Measurements from ENCODE around the gene LCTL.

LCTL gene

GRCh38 chr15:66570327-66570726, 4.5 kb upstream of the LCTL start:
- no peak overlapping the region for H3K4me2 ChIP-seq (ENCODE audit: low read length)
- H3K9me3 ChIP-seq (ENCODE audit: control insufficient read depth, low read length) = no peaks in the 10 kb centered on the region
- no peaks in the 10 kb centered on the region for H3K4me1 ChIP-seq
- no peak overlapping the region for H3K9ac ChIP-seq
- no peaks in the 10 kb centered on the region for H3K79me2 ChIP-seq
- no peak for TF ChIP-seq CTCF (IDR thresholded peaks at IDR 0.05)
- H2AFZ ChIP-seq = no peak overlapping the region
- H3K27ac ChIP-seq = no peak overlapping the region
- H3K27me3 ChIP-seq (ENCODE audit: control insufficient read depth, insufficient read depth, low read length) = no peaks in the 10 kb centered on the region
- no peaks in the 10 kb centered on the region for H3K36me3 ChIP-seq (ENCODE audit: control insufficient read depth, insufficient read depth, low read length)
- no peak overlapping the region for H3K4me3 ChIP-seq (ENCODE audit: low read depth, low read length)

DNA sequence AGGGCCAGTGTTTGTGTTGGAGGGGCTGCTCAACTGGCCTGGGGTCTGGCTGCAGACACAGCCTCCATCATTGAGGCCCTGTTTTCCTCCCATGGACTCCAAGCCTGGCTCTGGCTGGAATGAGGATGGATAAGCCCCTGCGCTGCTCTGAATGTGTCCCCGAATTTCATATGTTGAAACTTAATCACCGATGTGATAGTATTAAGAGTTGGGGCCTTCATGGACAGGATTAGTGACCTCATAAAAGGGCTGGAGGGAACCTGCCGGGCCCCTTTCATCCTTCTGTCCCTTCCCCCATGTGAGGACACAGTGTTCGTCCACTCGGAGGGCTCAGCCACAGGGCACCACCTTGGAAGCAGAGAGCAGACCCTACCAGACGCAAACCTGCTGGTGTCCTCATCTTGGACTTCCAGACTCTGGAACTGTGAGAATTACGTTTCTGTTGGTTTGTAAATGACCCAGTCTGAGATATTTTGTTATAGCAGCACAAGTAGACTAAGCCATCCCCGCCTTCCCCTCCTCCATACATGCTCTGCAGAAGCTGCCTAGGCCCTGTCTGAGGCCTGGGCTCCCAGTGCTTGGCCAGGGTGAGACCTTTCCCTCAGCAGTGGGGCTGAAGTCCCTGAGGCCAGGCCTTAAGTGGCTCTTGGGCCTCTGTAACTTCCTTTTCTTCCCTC, 3.8 kb upstream of the LCTL start:
- no peak overlapping the region for H2AFZ ChIP-seq
- no peak overlapping the region for H3K9ac ChIP-seq
- no peaks in the 10 kb centered on the region for H3K27me3 ChIP-seq (ENCODE audit: control insufficient read depth, insufficient read depth, low read length)
- no peak for TF ChIP-seq CTCF (IDR thresholded peaks at IDR 0.05)
- no peak overlapping the region for H3K4me3 ChIP-seq (ENCODE audit: low read depth, low read length)
- H3K36me3 ChIP-seq (ENCODE audit: control insufficient read depth, insufficient read depth, low read length) = no peaks in the 10 kb centered on the region
- no peaks in the 10 kb centered on the region for H3K9me3 ChIP-seq (ENCODE audit: control insufficient read depth, low read length)
- no peak overlapping the region for H3K4me2 ChIP-seq (ENCODE audit: low read length)
- no peaks in the 10 kb centered on the region for H3K4me1 ChIP-seq
- H3K27ac ChIP-seq = no peak overlapping the region
- no peaks in the 10 kb centered on the region for H3K79me2 ChIP-seq

DNA sequence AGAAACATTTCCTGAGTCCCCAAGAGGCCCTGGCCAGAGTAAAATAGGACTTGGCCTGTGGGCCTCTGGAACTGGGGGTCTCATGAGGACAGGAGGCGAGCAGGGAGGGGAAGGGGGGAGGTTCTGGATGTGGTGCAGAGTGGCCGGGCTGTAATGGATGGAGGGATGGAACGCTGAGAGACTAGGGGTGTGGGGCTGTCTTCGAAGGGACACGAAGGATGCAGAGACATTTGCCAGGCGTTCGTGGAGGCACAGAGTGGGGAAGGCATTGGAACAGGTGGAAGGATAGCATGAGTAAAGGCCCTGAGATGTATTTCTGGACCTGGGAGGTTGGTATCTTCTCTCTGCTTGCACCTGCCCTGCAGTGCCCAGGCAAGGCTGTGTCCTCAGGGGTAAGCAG, 2.1 kb upstream of the LCTL start:
- no peak overlapping the region for H3K9ac ChIP-seq
- no peaks in the 10 kb centered on the region for H3K79me2 ChIP-seq
- no peak overlapping the region for H3K4me2 ChIP-seq (ENCODE audit: low read length)
- H3K36me3 ChIP-seq (ENCODE audit: control insufficient read depth, insufficient read depth, low read length) = no peaks in the 10 kb centered on the region
- H2AFZ ChIP-seq = no peak overlapping the region
- H3K27me3 ChIP-seq (ENCODE audit: control insufficient read depth, insufficient read depth, low read length) = no peaks in the 10 kb centered on the region
- no peaks in the 10 kb centered on the region for H3K9me3 ChIP-seq (ENCODE audit: control insufficient read depth, low read length)
- H3K27ac ChIP-seq = no peak overlapping the region
- TF ChIP-seq CTCF (IDR thresholded peaks at IDR 0.05) = no peak
- no peak overlapping the region for H3K4me3 ChIP-seq (ENCODE audit: low read depth, low read length)
- no peaks in the 10 kb centered on the region for H3K4me1 ChIP-seq

DNA sequence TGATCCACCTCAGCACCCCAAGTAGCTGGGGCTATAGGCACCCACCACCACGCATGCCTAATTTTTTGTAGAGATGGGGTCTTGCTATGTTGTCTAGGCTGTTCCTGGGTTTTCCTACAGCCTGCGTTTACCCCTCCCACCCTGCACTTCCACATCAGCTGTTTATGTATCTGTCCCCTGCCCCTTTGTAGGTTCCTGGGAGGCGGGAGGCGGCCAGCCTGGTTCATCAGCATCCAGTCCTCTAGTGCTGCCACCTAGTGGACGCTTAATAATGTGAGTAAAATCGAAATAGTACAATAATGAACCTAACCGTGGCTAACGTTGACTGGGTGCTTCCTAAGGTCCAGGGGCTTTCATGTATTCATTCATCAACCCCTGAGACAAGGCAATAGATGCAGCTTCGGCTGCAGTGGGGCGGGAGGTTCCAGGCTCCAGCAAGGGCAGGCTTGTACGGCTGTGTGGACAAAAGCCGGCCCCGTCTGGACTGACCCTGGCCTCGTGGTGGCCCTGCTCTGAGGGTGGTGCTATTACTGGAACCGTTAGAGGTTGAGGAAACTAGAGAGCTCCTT, 1.2 kb upstream of the LCTL start:
- Histone ChIP-seq H3K4me2 (ENCODE audit: low read length) (no peak overlapping the region), H3K79me2 (no peaks in the 10 kb centered on the region), H3K9me3 (ENCODE audit: control insufficient read depth, low read length) (no peaks in the 10 kb centered on the region), H3K9ac (no peak overlapping the region), H2AFZ (no peak overlapping the region), H3K36me3 (ENCODE audit: control insufficient read depth, insufficient read depth, low read length) (no peaks in the 10 kb centered on the region), H3K27me3 (ENCODE audit: control insufficient read depth, insufficient read depth, low read length) (no peaks in the 10 kb centered on the region), H3K4me3 (ENCODE audit: low read depth, low read length) (no peak overlapping the region), H3K4me1 (no peaks in the 10 kb centered on the region), H3K27ac (no peak overlapping the region)
- TF ChIP-seq CTCF (IDR thresholded peaks at IDR 0.05) = peak; percentile 57

DNA sequence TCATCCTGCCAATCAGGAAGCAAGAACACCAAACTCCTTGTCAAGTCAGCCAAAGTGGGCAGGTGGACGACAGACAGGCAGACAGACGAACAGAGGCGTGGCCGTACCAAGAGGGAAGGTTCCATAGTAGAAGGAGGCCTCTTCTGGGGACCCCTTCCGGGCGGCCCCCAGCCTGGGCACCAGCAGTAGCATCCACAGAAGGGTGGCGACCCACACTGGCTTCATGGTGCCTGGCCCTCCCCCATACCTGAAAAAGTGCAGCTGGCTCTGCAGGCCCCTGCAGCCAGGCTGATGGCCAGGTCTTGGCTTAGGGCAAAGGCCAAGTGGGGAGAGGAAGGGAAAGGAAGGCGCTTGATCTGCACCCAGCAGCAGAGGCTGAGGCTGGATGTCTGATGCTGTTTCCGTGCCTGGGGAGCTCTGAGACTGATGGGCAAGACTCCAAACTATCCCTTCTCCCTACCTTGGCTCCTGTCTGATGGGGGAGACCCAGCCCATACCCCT, 607 bp downstream of the LCTL start:
- H3K27ac ChIP-seq = no peak overlapping the region
- no peaks in the 10 kb centered on the region for H3K79me2 ChIP-seq
- no peaks in the 10 kb centered on the region for H3K27me3 ChIP-seq (ENCODE audit: control insufficient read depth, insufficient read depth, low read length)
- no peaks in the 10 kb centered on the region for H3K36me3 ChIP-seq (ENCODE audit: control insufficient read depth, insufficient read depth, low read length)
- H3K4me3 ChIP-seq (ENCODE audit: low read depth, low read length) = no peak overlapping the region
- H2AFZ ChIP-seq = no peak overlapping the region
- H3K4me1 ChIP-seq = no peaks in the 10 kb centered on the region
- no peak overlapping the region for H3K9ac ChIP-seq
- H3K4me2 ChIP-seq (ENCODE audit: low read length) = no peak overlapping the region
- no peaks in the 10 kb centered on the region for H3K9me3 ChIP-seq (ENCODE audit: control insufficient read depth, low read length)
- TF ChIP-seq CTCF (IDR thresholded peaks at IDR 0.05) = no peak
